HG02943 (cell line): ENCODE results near the gene FKBP6.
"Not testable (repeated sequence)": the region's sequence is repeated elsewhere in the genome, so short reads cannot be mapped to it uniquely, and the experiment has no call there.

Experiments
- ATAC-seq: cut with Tn5 transposase; IDR thresholded peaks from one replicate; pipeline ENCODE4 v1.9.1; 2021; ENCODE audit warnings: mild to moderate bottlenecking, low read depth, moderate library complexity; ENCODE audit not compliant: unreplicated experiment

FKBP6 gene

DNA sequence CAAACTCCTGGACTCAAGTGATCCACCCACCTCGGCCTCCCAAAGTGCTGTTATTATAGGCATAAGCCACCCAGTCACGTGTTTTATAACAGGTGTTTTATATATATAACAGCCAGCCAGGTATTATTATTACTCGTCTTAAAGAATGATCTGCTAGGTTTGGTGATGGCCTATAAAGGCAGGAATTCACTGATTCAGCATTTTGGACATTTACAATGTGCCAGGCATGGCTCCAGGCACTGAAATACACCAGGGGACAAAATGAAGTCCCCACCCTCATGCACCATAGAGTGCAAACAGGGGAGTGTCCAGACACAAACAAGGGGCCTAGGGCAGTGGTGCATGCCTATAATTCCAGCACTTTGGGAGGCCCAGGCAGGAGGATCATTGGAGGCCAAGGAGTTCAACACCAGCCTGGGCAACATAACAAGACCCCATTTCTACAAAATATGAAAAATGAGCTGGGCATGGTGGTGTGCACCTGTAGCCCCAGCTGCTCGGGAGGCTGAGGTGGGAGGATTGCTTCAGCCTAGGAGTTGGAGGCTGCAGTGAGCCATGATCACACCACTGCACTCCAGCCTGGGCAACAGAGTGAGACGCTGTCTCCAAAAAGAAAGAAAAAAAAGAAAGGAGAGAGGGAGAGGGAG, 4.4 kb upstream of the FKBP6 start:
- not testable (repeated sequence) for ATAC-seq

GRCh38 chr7:73324081-73324845, 3.7 kb upstream of the FKBP6 start:
- ATAC-seq = not testable (repeated sequence)

DNA sequence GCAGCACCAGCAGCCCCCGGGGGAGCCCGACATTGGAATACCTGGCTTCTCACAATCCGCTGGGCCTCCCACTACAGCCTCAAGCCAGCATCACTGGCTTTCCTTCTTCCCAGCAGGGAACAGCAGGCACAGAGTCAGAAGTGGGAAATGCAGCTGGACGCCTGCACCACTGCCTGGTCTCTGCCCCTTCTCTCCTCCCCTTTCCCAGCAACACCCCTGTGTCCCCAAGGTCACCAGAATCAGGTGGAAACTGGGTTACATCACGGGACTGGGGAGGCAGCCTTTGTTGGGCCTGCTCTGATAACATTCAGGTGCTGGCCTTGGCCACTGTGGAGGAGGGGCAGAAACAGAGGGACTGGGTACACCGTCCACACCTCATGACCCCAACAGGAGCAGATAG, 2.5 kb upstream of the FKBP6 start:
- ATAC-seq = not testable (repeated sequence)

- not testable (repeated sequence) for ATAC-seq
These were observed 512 bp upstream of the FKBP6 start for GRCh38 chr7:73327449-73327848.

GRCh38 chr7:73328696-73329095, 735 bp downstream of the FKBP6 start:
- ATAC-seq = no peak

GRCh38 chr7:73329861-73330581, 2.1 kb downstream of the FKBP6 start:
- no peak for ATAC-seq

- no peak for ATAC-seq
These were observed 2.8 kb downstream of the FKBP6 start for GRCh38 chr7:73330772-73331171.

DNA sequence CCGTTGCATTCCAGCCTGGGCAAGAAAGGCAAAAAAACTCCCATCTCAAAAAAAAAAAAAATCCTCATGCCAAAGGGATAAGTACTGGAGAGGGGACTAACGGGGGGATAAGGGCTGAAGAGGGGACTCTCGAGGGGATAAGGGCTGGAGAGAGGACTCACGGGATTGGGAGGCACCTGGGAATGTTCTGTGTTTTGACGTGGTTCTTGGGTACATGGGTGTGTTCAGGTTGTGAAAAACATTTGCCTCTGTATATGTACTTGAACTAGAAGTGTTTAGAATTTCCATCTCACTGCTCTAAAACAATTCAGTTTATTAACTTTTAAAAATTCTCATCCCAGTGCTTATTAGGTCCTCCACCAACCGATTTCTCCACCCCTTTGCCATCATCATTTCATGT, 4.5 kb downstream of the FKBP6 start:
- no peak for ATAC-seq

DNA sequence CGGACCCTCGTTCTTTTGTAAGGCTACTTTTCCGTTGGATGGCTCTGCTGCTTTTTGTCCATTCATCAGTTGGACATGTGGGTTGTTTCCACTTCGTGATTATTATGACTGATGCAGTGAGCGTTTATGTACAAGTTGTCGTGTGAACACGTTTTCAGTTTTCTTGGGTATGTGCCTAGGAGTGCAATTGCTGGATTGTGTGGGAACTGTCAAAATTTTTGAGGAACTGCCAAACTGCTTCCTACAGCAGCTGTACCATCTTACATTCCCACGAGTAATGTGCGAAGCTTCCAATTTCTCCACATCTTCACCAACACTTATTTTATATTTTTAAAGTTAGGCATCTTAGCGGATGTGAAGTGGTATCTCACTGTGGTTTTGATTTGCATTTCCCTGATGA, 10.4 kb downstream of the FKBP6 start:
- no peak for ATAC-seq

GRCh38 chr7:73340514-73340913, 12.6 kb downstream of the FKBP6 start:
- ATAC-seq = no peak

GRCh38 chr7:73341877-73342276, 13.9 kb downstream of the FKBP6 start:
- no peak for ATAC-seq

DNA sequence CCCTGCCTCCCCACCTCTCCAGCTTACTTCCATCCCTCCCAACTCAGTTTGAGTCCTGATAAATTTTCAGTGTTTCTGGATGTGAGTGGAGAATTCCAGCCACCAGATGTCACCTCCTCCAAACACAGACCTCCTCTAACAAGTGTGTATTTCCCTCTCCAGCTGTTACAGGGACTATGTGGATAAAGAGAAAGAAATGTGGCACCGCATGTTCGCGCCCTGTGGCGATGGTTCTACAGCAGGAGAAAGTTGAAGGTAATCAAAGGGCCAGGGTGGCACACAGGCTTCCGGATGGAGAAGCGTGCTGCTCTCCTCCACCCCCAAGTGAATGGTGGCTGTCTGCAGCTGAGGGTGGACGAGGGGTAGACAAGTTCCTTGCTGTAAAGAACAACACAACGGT, 14.7 kb downstream of the FKBP6 start:
- ATAC-seq = no peak

DNA sequence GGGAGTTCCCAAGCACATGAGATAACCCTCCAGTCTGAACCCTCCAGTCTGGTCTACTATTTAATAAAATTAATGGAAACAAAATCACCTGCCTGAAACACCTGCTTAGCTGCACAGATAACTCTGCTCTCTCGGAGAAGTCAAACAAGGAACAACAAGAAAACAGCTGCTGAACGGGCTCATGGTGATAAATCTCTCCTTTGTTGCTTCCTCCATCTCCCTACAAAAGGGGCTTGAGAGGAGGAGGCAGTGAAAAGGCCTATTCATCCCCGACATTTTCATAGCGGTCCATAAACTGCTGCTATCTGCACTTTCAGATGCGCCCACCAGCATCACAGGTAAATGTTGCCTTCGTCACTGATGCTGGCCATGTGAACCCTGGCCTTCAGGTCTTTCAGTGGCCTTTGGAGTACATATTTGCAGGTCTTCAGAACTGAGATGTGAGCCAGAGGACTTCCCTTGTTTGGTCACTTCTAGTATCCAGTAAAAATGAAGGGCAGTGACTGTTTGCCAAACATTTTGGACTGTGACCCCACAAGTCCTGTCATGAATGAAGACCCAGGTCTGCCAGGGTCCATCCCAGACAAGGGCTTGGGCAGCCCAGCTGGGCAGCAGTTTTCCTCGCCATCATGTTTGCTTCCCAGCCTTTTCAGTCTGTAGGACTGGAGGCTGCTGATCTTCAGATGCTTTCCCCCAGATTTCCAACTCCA, 15.9 kb downstream of the FKBP6 start:
- no peak for ATAC-seq

- ATAC-seq = no peak
These were observed 17.6 kb downstream of the FKBP6 start for GRCh38 chr7:73345538-73345937.

DNA sequence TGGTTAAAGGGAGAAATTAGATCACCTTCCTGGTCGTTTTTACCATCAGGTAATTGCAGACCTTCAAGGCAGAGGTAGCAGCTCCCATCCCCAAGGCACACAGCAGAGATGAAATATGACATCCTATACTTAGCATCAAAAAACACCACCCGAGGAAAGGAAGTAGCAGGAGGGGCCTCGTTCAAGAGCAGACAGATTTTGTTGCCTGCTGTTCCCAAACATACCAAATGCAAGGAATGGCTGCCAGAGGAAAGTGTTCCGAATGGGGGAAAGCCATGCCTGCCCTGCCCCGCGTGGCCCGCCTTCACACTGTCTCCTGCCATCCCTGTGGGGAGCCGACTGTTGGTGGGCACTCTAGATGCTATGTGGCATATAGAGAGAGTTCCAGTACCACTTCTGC, 18.0 kb downstream of the FKBP6 start:
- ATAC-seq = no peak

GRCh38 chr7:73349763-73350162, 21.8 kb downstream of the FKBP6 start:
- no peak for ATAC-seq

- no peak for ATAC-seq
These were observed 22.5 kb downstream of the FKBP6 start for GRCh38 chr7:73350306-73351068.

DNA sequence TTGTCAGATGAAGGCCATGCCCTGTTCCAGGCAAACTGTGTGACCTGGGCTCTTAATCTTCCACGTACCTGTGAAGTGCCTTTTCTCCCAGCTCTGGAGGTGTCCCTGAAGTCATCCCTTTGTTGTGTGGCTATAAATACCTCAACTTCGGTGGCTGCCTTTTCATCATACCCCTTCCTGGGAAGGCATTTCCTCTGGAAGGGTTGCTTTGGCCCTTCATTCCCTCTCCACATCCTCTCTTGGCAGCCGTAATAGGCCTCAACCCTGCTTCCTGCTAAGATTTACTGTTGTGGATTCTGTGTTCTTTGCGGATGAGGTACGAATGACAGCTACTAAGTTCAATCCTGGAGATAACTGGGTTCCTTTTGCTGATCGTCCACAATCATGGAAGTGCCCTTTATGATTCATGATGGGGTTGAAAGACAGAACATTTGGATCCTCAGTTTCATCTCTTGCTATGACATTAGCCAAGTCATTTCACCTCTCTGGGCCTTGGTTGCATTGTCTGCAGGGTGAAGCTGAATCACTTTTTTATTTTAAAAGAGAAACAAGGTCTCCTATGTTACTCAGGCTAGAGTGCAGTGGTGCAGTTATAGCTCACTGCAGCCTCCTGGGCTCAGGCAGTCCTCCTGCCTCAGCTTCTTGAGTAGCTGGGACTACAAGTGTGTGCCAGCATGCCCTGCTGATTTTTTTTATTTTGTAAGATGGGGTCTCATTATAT, 23.6 kb downstream of the FKBP6 start:
- ATAC-seq = no peak

DNA sequence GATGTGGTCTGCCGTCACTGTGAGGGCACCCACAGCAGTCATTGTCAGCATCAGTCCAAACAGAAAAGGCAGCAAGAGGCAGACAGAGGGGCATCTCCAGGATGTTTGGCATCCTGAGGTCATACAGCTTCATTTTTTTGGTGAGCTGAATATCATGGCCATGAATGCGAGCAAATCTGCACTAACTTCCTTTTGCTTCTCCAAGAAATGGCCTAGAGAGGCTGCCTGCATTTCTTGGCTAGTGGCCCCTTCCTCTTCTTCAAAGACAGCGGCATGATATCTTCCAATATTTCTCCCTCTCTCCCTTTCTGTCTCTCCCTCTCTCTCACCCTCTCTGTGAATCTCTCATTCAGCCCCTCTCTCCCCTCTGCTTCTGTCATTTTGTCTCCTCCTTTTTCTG, 24.8 kb downstream of the FKBP6 start:
- ATAC-seq = no peak

GRCh38 chr7:73353243-73353642, 25.3 kb downstream of the FKBP6 start:
- no peak for ATAC-seq
